Activated naive CD8-positive, alpha-beta T cell treated with anti-CD3 and anti-CD28 coated beads, Interleukin-2, amount 10 ng/mL, durations not matched to agents 7 days and 5 days (primary cell): Measurements from ENCODE around the gene STX3. TPM values are rescaled to one million over a fixed set of nuclear protein-coding genes. Genes with fewer than 3 reads are reported as not detected.

Experiments used
- ATAC-seq: fragments of 150-1000 bp; cut with Tn5 transposase; one replicate; pipeline ENCODE4 v1.10.0; 2021; ENCODE audit warnings: low read depth, moderate library complexity
- POLR2A ChIA-PET: fragments of 350-600 bp; sonication (Branson Sonifier 250); formaldehyde crosslinking; loops from one replicate; lab custom pipeline; 2021; ENCODE audit warnings: antibody characterized with exemption; lab: Charles Lee
- DNase-seq: peaks from one replicate; pipeline ENCODE4 v3.0.0; 2021
- H3K27ac Mint-ChIP-seq: one replicate; pipeline ENCODE4 v1.8.0; 2022; ENCODE audit warnings: mild to moderate bottlenecking, mixed read lengths
- H3K27me3 Mint-ChIP-seq: one replicate; pipeline ENCODE4 v1.8.0; 2022; ENCODE audit warnings: mild to moderate bottlenecking, moderate library complexity, mixed read lengths
- H3K36me3 Mint-ChIP-seq: one replicate; pipeline ENCODE4 v1.8.0; 2021; ENCODE audit warnings: mild to moderate bottlenecking, mixed read lengths
- H3K4me1 Mint-ChIP-seq: one replicate; pipeline ENCODE4 v1.8.0; 2021; ENCODE audit warnings: mixed read lengths
- H3K4me3 Mint-ChIP-seq: one replicate; pipeline ENCODE4 v1.8.0; 2022; ENCODE audit warnings: mild to moderate bottlenecking, moderate library complexity, mixed read lengths
- H3K9me3 Mint-ChIP-seq: one replicate; pipeline ENCODE4 v1.8.0; 2021; ENCODE audit warnings: mixed read lengths
- total RNA-seq, 2 experiments: library from RNA; stranded (reverse); gene quantifications; one replicate each; pipeline ENCODE4 v1.2.3, GENCODE V29; 2021

The STX3 gene
- 10 to 100 TPM; 73.7 to 79.2 TPM for total RNA-seq

DNA sequence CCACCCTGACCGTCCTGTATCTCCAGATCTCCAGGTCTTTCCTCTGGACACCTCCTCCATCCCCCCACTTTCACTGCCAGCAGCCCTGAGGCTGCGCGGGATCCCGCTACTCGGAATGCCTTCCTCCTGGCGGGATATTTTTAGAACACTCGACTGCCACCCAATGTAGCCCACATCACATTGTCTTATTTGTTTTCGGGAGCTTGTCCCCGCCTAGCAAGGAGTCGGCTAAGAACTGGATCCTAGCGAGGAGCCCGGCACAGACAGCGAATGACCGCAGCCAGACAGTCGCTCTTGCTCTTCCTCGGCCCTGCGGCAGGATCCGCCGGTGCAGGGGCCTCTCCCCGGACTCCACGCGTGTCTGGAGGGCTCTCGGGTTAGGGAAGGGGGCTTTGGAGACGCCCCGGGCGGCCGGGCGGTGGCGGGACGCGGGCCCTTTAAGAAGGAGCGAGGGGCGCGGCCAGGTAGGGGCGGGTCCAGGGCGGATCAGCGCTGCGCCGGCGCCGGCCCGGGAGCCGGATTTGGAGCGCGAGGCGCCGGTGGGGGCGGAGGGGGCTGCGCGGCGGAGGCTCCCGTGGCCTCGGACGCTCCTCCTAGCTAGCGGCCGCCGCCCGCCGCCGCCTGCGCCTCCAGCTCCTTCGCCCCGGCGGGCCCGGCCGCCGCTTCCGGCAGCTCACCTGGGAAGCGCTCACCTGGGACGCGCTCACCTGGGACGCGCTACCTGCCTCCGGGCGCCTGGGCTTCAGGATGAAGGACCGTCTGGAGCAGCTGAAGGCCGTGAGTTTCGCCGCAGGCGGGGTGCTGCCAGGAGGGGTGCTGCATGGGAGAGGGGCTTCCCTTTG is at the start of gene STX3:
STX3 (plus strand) TSS at position 518 of the 842 bp plus-strand sequence; CDS start at position 748, 230 bp downstream.
- peaks cover 1% of the 10 kb centered on the region for H3K27me3 Mint-ChIP-seq
- peak within 1 kb of the TSS; percentile 100 for H3K4me3 Mint-ChIP-seq

DNA sequence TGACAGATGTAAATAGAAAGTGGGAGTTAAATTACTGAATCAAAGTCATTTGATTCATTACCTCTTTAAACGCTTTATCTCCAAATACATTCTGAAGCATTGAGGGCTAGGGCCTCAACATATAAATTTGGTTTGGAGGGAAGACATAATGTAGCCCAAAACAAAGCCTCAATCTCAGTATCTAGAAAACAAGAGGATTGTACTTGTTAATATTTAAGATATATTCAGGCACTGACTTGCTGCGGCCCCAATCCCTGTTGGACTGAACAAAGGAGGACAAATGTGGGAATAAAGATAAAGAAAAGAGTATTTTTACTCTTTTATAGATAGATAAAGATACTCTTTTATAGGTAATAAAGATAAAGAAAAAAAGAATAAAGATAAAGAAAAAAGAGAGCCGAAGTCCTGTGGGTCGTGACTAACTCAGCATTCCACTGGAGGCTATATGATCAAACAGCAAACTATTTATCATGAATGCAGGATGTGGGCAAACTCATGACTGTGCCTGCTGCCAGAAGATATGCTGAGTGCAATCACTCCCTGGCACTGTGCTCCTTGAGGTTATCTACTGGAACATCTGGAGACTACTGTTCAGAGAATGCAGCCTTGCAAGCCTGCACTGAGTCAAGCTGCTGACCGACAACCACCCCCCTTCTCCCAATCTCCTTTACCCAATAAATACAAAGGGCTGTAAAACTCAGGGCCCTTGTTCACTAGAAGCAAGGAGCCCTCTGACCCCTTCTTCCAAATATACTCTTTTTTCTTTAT is 48.5 kb upstream of the STX3 start:
- no peak overlapping the region for H3K4me3 Mint-ChIP-seq
- POLR2A ChIA-PET = no interaction called here

More for the DNA sequence above, at the start of gene STX3:
- Mint-ChIP-seq H3K27ac (peak within 1 kb of the TSS; percentile 96), H3K36me3 (peaks cover 29% of the 10 kb centered on the region), H3K9me3 (no peaks in the 10 kb centered on the region), H3K4me1 (peaks cover 40% of the 10 kb centered on the region)
- peak; percentile 87 for ATAC-seq
- POLR2A ChIA-PET = interaction anchor here (0.6 to 5.6 kb wide), 14 partner anchors 14 to 1179 kb away, joined by 3 to 102 read pairs (median 12); partner anchors contain the start of genes LPXN, MRPL16, OSBP and PATL1
- peak; percentile 87 for DNase-seq

DNA sequence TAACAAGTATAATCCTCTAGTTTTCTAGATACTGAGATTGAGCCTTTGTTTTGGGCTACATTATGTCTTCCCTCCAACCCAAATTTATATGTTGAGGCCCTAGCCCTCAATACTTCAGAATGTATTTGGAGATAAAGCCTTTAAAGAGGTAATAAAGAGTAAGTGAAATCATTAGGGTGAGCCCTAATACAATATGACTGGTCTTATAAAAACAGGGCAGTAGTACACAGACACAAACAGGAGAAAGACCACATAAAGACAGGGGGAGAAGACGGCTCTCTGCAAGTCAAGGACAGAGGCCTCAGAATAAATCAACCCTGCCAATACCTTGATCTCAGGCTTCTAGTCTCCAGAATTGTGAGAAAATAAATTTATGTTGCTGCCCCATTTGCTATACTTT is 47.8 kb upstream of the STX3 start:
- Mint-ChIP-seq H3K4me3 (no peak overlapping the region), H3K27ac (no peak overlapping the region), H3K36me3 (no peaks in the 10 kb centered on the region), H3K27me3 (peaks cover 12% of the 10 kb centered on the region), H3K4me1 (no peaks in the 10 kb centered on the region), H3K9me3 (no peaks in the 10 kb centered on the region)
- POLR2A ChIA-PET = no interaction called here
- DNase-seq = no peak
- ATAC-seq = no peak

More for the DNA sequence above, 48.5 kb upstream of the STX3 start:
- DNase-seq (no peak), ATAC-seq (no peak)
- Mint-ChIP-seq H3K4me1 (no peaks in the 10 kb centered on the region), H3K27me3 (peaks cover 12% of the 10 kb centered on the region), H3K36me3 (no peaks in the 10 kb centered on the region), H3K9me3 (peaks cover 2% of the 10 kb centered on the region), H3K27ac (no peak overlapping the region)

DNA sequence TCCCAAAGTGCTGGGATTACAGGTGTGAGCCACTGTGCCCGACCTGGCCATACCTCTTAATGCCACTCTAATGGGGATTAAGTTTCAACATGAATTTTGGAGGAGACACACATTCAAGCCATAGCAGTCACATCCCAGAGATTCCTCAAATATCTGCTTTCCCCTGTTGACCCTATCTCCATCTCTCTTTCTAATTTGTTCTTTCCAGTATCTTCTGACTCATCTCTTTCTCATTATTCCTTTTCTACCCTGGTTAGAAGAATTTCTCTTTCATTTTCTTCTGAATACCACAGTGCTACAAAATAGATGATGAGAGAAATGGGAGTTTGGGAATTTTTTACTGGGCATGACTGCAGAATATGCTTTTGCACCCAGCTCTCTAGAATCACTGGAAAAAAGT is 46.6 kb upstream of the STX3 start:
- H3K27ac Mint-ChIP-seq = no peak overlapping the region
- H3K4me3 Mint-ChIP-seq = no peak overlapping the region
- H3K9me3 Mint-ChIP-seq = no peaks in the 10 kb centered on the region
- DNase-seq (no peak), ATAC-seq (no peak)
- peaks cover 12% of the 10 kb centered on the region for H3K27me3 Mint-ChIP-seq
- H3K36me3 Mint-ChIP-seq = no peaks in the 10 kb centered on the region
- no peaks in the 10 kb centered on the region for H3K4me1 Mint-ChIP-seq
- POLR2A ChIA-PET = no interaction called here

DNA sequence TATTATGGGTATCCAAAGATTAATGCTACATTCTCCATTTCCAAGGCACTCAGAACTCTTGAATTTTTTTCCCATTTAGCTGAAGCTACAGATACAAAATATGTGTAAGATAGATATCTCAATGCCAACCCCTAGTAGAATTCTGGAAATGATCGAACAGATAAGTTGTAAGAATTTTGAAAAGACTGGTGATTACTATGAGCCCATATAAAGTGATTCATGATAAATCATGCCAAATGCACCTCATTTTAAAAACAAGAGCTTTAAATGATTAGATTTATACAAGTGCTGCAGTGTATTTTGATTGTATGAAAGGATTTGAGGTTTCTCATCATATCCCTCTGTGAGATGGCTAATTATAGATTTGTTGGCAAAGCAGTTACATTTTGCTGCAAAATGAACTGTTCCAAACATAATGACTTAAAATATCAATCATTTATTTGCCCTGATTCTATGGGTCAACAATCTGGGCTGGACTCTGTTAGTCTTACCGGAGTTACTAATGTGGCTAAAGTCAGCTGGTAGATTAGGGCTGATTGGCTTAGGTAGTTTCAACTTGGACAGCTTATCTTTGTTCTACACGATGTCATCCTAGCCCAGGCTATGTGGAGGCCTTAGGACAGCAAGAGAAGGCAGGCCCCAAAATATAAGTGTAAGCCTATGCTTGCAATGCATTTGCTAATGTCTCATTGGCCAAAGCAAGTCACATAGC is 44.9 kb upstream of the STX3 start:
- no peak overlapping the region for H3K4me3 Mint-ChIP-seq

DNA sequence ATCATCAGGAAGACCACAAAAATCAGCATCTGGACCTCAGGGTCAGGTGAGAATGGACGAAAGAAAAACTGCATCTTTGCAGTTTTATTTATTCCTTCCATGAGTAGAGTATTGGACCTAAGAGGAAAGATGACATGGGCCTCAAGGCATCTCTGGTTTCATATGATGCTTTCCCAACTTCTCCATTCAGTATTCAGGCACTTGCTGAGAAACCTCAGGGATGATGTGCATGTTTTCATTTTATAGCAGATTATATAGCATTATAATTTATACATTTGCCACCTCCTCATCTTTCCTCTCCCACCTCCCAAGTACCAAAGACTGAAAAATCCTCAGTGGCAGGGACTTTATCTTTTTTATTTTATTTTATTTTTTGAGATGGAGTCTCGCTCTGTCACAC is 41.4 kb upstream of the STX3 start, which contains the start of gene OR10V1:
OR10V1 (minus strand) TSS at position 101 of the 400 bp plus-strand sequence; CDS start at position 101, 0 bp downstream.
- Mint-ChIP-seq H3K4me1 (no peaks in the 10 kb centered on the region), H3K27me3 (peaks cover 44% of the 10 kb centered on the region), H3K36me3 (no peaks in the 10 kb centered on the region), H3K9me3 (no peaks in the 10 kb centered on the region), H3K27ac (no peak within 1 kb of the TSS), H3K4me3 (no peak within 1 kb of the TSS)
- POLR2A ChIA-PET = no interaction called here
- DNase-seq = no peak
- ATAC-seq = no peak

More for the DNA sequence above, 44.9 kb upstream of the STX3 start:
- Mint-ChIP-seq H3K4me1 (no peaks in the 10 kb centered on the region), H3K9me3 (no peaks in the 10 kb centered on the region), H3K27ac (no peak overlapping the region), H3K36me3 (no peaks in the 10 kb centered on the region), H3K27me3 (peaks cover 21% of the 10 kb centered on the region)
- POLR2A ChIA-PET = no interaction called here
- DNase-seq (no peak), ATAC-seq (no peak)

DNA sequence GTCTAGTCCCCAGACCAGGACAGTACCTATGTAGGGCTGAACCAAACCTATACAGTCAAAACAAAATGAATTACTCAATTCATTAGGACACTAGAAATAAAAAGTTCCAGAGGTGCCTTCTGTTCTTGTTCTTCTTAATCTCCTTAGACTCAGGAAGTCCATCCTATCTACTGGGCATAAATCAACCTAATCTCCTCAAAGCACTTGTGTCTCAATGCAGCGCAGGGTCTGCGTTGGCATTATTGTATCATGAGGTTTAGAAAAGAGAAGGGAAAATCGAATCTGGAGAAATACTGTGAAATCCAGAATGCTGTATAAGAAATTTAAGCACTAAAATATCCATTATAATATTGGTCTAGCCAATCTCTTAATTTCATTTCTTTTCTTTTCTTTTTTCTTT is 39.1 kb upstream of the STX3 start:
- peaks cover 44% of the 10 kb centered on the region for H3K27me3 Mint-ChIP-seq
- no peaks in the 10 kb centered on the region for H3K9me3 Mint-ChIP-seq
- H3K27ac Mint-ChIP-seq = no peak overlapping the region
- no peak for ATAC-seq
- no peaks in the 10 kb centered on the region for H3K36me3 Mint-ChIP-seq
- DNase-seq = no peak
- no peak overlapping the region for H3K4me3 Mint-ChIP-seq
- POLR2A ChIA-PET = interaction anchor here (0.7 kb wide), 2 partner anchors 11 to 87 kb away, joined by 3 to 4 read pairs; no protein-coding TSS in a partner anchor
- H3K4me1 Mint-ChIP-seq = no peaks in the 10 kb centered on the region

DNA sequence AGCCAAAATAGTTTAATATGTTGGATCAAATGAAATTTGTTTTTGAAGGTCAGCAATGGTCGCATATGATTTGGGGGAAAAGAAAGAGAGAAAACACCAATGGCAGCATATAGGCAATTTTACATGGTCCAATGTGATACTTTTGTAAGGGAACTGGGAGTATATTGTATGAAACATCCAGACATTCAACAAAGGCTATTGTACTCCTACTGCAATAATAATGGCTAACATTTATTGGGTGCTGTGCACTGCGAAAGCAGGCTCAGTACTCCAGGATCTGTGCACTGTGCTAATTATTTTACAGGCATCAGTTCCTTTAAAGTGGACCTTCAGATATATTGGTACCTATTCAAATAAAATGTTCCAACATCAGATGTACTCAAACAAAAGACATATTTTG is 35.6 kb upstream of the STX3 start:
- Mint-ChIP-seq H3K36me3 (no peaks in the 10 kb centered on the region), H3K9me3 (no peaks in the 10 kb centered on the region), H3K27me3 (peaks cover 66% of the 10 kb centered on the region), H3K4me1 (no peaks in the 10 kb centered on the region), H3K27ac (no peak overlapping the region), H3K4me3 (no peak overlapping the region)
- POLR2A ChIA-PET = no interaction called here
- ATAC-seq = no peak
- no peak for DNase-seq

DNA sequence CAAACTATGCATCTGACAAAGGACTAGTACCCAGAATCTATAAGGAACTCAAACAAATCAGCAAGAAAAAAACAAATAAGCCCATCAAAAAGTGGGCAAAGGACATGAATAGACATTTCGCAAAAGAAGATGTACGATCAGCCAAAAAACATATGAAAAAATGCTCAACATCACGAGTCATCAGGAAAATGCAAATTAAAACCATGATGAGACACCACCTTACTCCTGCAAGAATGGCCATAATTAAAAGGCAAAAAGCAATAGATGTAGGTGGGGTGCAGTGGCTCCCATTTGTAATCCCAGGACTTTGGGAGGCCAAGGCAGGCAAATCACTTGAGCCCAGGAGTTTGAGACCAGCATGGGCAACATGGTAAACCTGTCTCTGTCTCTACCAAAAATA is 31.1 kb upstream of the STX3 start:
- ATAC-seq (no peak), DNase-seq (no peak)
- Mint-ChIP-seq H3K36me3 (peaks cover 5% of the 10 kb centered on the region), H3K9me3 (peaks cover 6% of the 10 kb centered on the region), H3K27me3 (peaks cover 36% of the 10 kb centered on the region), H3K4me1 (peaks cover 7% of the 10 kb centered on the region), H3K27ac (no peak overlapping the region), H3K4me3 (no peak overlapping the region)
- POLR2A ChIA-PET = no interaction called here

DNA sequence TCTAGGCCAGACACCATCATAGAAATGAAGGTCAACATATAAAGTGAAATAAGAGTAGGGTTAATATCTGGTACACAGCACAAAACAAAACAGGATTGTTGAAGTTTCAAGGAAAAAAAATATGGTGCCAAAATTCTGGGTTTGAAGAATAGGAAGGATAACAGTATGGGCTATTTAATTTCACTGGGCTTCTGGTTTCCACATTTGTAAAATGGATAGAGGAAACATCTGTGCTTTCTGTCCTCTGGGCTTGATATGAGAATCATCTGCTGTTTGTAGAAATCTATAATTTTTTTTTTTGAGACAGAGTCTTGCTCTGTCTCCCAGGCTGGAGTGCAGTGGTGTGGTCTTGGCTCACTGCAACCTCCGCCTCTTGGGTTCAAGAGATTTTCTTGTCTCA is 27.8 kb upstream of the STX3 start:
- Mint-ChIP-seq H3K4me3 (no peak overlapping the region), H3K27me3 (peaks cover 17% of the 10 kb centered on the region), H3K27ac (no peak overlapping the region), H3K4me1 (peaks cover 10% of the 10 kb centered on the region), H3K36me3 (peaks cover 8% of the 10 kb centered on the region), H3K9me3 (peaks cover 9% of the 10 kb centered on the region)
- DNase-seq (no peak), ATAC-seq (no peak)
- POLR2A ChIA-PET = interaction anchor here (0.5 to 0.7 kb wide), 2 partner anchors 11 to 441 kb away, joined by 4 read pairs; no protein-coding TSS in a partner anchor

DNA sequence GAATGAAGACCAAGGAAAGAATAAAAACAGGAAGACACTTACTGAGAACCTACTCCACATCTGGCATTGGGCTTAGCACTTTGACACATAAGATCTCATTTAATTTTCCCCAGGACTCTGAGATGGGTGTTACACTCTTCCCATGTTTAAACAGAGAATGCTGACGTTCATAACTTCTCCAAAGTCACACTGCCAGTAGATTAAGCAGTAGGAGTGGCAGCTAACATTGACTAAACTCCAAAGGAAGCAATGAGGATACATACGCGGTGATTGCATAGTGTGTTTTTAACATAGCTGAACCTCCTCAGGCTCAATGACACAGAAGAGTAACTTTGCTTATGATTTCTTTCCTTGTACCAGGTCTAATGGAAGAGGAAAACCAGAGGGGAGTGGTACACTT is 27.0 kb upstream of the STX3 start:
- POLR2A ChIA-PET = interaction anchor here (1.2 kb wide), 1 partner anchor 56 kb away, joined by 4 read pairs; no protein-coding TSS in a partner anchor
- Mint-ChIP-seq H3K27me3 (peaks cover 10% of the 10 kb centered on the region), H3K4me3 (no peak overlapping the region), H3K36me3 (peaks cover 8% of the 10 kb centered on the region), H3K9me3 (peaks cover 9% of the 10 kb centered on the region), H3K27ac (no peak overlapping the region), H3K4me1 (peaks cover 10% of the 10 kb centered on the region)
- ATAC-seq (no peak), DNase-seq (no peak)

DNA sequence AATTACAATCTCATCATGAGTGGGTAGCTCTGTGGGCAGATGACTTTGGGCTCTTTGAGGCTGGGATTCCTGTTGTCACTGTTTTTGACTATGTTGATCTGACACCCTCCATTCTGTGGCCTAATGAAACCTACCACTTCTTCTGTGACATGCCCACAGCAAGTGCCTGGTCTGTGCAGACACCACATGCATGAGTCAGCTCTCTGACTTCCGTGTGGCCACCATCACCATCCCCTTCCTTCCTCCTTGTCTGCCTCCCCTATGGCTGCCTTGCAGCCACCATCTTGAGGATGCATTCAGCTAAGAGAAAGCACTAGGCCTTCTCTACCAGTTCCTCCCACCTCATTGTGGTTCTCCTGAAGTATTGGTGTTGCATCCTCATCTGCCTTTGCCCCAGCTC is 26.3 kb upstream of the STX3 start:
- Mint-ChIP-seq H3K9me3 (peaks cover 9% of the 10 kb centered on the region), H3K36me3 (peaks cover 8% of the 10 kb centered on the region), H3K27me3 (peaks cover 4% of the 10 kb centered on the region), H3K4me1 (peaks cover 10% of the 10 kb centered on the region), H3K27ac (peak overlapping the region; percentile 72), H3K4me3 (peak overlapping the region; percentile 9)
- DNase-seq (peak; percentile 30), ATAC-seq (peak; percentile 94)
- POLR2A ChIA-PET = interaction anchor here (1.2 kb wide), 1 partner anchor 55 kb away, joined by 4 read pairs; no protein-coding TSS in a partner anchor

DNA sequence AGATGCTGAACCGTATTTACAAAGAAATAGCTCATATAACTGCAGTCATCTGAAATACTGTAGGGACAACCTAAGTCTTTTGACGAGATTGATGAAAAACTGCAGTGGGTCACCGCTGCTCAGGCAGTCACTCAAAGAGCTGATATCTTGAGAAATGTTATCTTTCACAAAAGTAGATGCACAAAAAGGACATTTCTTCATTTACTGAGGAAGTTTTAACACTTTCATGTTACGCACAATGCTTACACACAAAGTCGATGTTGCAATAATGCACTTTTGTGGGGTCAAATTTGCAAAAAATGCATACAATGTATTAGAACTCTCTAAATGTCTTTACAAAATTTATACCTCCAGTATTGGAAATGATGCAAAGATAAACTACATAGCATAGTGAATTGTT is 25.3 kb upstream of the STX3 start:
- ATAC-seq (no peak), DNase-seq (no peak)
- Mint-ChIP-seq H3K27me3 (peaks cover 1% of the 10 kb centered on the region), H3K9me3 (peaks cover 9% of the 10 kb centered on the region), H3K27ac (no peak overlapping the region), H3K4me3 (no peak overlapping the region), H3K4me1 (peaks cover 10% of the 10 kb centered on the region), H3K36me3 (peaks cover 8% of the 10 kb centered on the region)
- POLR2A ChIA-PET = interaction anchor here (0.6 kb wide), 1 partner anchor 72 kb away, joined by 3 read pairs; no protein-coding TSS in a partner anchor
